KOPT-K1 (cell line): ENCODE results near the gene XRCC5.

ENCODE experiments used
- H3K27ac ChIP-seq: fragments of 200-600 bp; sonication (generic); 2 replicates; pipeline ENCODE4 v1.5.1; 2016; ENCODE audit warnings: antibody characterized with exemption, mild to moderate bottlenecking, low read depth, low read length; ENCODE audit not compliant: poor library complexity, severe bottlenecking
- H3K36me3 ChIP-seq: fragments of 200-600 bp; sonication (generic); 2 replicates; pipeline ENCODE4 v1.5.1; 2017; ENCODE audit warnings: antibody characterized with exemption, mild to moderate bottlenecking, low read length, moderate library complexity; ENCODE audit not compliant: insufficient read depth
- H3K9me3 ChIP-seq: fragments of 200-600 bp; sonication (generic); 2 replicates; pipeline ENCODE4 v1.5.1; 2017; ENCODE audit warnings: antibody characterized with exemption, low read length, mild to moderate bottlenecking; ENCODE audit not compliant: insufficient read depth, poor library complexity, severe bottlenecking

Gene XRCC5

GRCh38 chr2:216149741-216150140 lies 40.6 kb downstream of the XRCC5 start:
- peaks cover 100% of the 10 kb centered on the region for H3K36me3 ChIP-seq
- H3K27ac ChIP-seq: no peak overlapping the region
- H3K9me3 ChIP-seq: no peaks in the 10 kb centered on the region

- Histone ChIP-seq H3K27ac (no peak overlapping the region), H3K9me3 (no peaks in the 10 kb centered on the region), H3K36me3 (peaks cover 100% of the 10 kb centered on the region)
These were observed 42.3 kb downstream of the XRCC5 start for GRCh38 chr2:216151313-216152025.

GRCh38 chr2:216155954-216156353 lies 46.8 kb downstream of the XRCC5 start:
- Histone ChIP-seq H3K9me3 (no peaks in the 10 kb centered on the region), H3K27ac (no peak overlapping the region), H3K36me3 (peaks cover 99% of the 10 kb centered on the region)

- H3K36me3 ChIP-seq: peaks cover 99% of the 10 kb centered on the region
- no peaks in the 10 kb centered on the region for H3K9me3 ChIP-seq
- no peak overlapping the region for H3K27ac ChIP-seq
These were observed 47.7 kb downstream of the XRCC5 start for GRCh38 chr2:216156822-216157221.

- Histone ChIP-seq H3K36me3 (peaks cover 99% of the 10 kb centered on the region), H3K27ac (no peak overlapping the region), H3K9me3 (no peaks in the 10 kb centered on the region)
These were observed 50.0 kb downstream of the XRCC5 start for GRCh38 chr2:216159144-216159543.

- H3K9me3 ChIP-seq: no peaks in the 10 kb centered on the region
- H3K27ac ChIP-seq: no peak overlapping the region
- peaks cover 99% of the 10 kb centered on the region for H3K36me3 ChIP-seq
These were observed 50.5 kb downstream of the XRCC5 start for GRCh38 chr2:216159646-216160045.

- Histone ChIP-seq H3K36me3 (peaks cover 99% of the 10 kb centered on the region), H3K9me3 (no peaks in the 10 kb centered on the region), H3K27ac (no peak overlapping the region)
These were observed 51.6 kb downstream of the XRCC5 start for GRCh38 chr2:216160786-216161185.

GRCh38 chr2:216161967-216162366 lies 52.8 kb downstream of the XRCC5 start:
- no peaks in the 10 kb centered on the region for H3K9me3 ChIP-seq
- peaks cover 99% of the 10 kb centered on the region for H3K36me3 ChIP-seq
- H3K27ac ChIP-seq: no peak overlapping the region

GRCh38 chr2:216163518-216163917 lies 54.4 kb downstream of the XRCC5 start:
- no peak overlapping the region for H3K27ac ChIP-seq
- H3K9me3 ChIP-seq: no peaks in the 10 kb centered on the region
- H3K36me3 ChIP-seq: peaks cover 99% of the 10 kb centered on the region

- H3K9me3 ChIP-seq: no peaks in the 10 kb centered on the region
- H3K27ac ChIP-seq: no peak overlapping the region
- H3K36me3 ChIP-seq: peaks cover 100% of the 10 kb centered on the region
These were observed 54.9 kb downstream of the XRCC5 start for GRCh38 chr2:216164087-216164486.

GRCh38 chr2:216164576-216164975 lies 55.4 kb downstream of the XRCC5 start:
- H3K27ac ChIP-seq: no peak overlapping the region
- no peaks in the 10 kb centered on the region for H3K9me3 ChIP-seq
- H3K36me3 ChIP-seq: peaks cover 100% of the 10 kb centered on the region

GRCh38 chr2:216165711-216166110 lies 56.6 kb downstream of the XRCC5 start:
- H3K9me3 ChIP-seq: no peaks in the 10 kb centered on the region
- H3K36me3 ChIP-seq: peaks cover 100% of the 10 kb centered on the region
- no peak overlapping the region for H3K27ac ChIP-seq

GRCh38 chr2:216169087-216169486 lies 59.9 kb downstream of the XRCC5 start:
- Histone ChIP-seq H3K36me3 (peaks cover 100% of the 10 kb centered on the region), H3K27ac (no peak overlapping the region), H3K9me3 (no peaks in the 10 kb centered on the region)

- no peaks in the 10 kb centered on the region for H3K9me3 ChIP-seq
- H3K27ac ChIP-seq: no peak overlapping the region
- peaks cover 100% of the 10 kb centered on the region for H3K36me3 ChIP-seq
These were observed 61.1 kb downstream of the XRCC5 start for GRCh38 chr2:216170076-216170763.

- Histone ChIP-seq H3K9me3 (no peaks in the 10 kb centered on the region), H3K27ac (no peak overlapping the region), H3K36me3 (peaks cover 100% of the 10 kb centered on the region)
These were observed 61.9 kb downstream of the XRCC5 start for GRCh38 chr2:216171011-216171410.

- peaks cover 100% of the 10 kb centered on the region for H3K36me3 ChIP-seq
- no peaks in the 10 kb centered on the region for H3K9me3 ChIP-seq
- H3K27ac ChIP-seq: no peak overlapping the region
These were observed 63.3 kb downstream of the XRCC5 start for GRCh38 chr2:216172493-216172892.
